ENCODE data around the gene ZSCAN25. TPM values are rescaled to one million over a fixed set of nuclear protein-coding genes. Genes with fewer than 3 reads are reported as not detected.

ZSCAN25 gene
- total RNA-seq, 3 donors from 2014 or later (not counting 1 experiment from before 2014, with no cell fraction given): 24.4 to 37.4 (median 27.8) TPM

DNA sequence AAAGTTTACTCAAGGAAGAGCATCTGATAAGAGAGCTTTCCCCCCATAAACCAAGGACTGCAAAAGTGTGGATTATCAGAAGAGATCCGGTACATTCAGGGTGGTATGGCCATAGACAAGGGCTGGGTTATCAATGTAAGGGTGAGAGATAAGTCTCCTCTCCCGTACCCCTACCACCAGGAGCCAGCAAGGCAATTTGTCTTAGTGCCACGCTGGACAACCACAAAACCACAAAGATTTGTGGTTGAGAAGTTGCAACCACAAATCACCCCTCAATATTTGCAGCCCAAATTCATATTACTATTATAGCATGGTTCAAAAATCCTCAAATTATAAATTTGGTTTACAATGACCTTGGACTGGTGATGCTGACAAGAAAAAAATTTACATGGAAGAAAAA is 2.3 kb upstream of the ZSCAN25 start:
- Mint-ChIP-seq H3K9me3 (no peaks in the 10 kb centered on the region), H3K27me3 (ENCODE audit: low read depth in 2 of 2) (peaks cover 0 to 2% of the 10 kb centered on the region in 2 donors), H3K4me3 (peak overlapping the region; percentile 64), H3K4me1 (peaks cover 30 to 45% of the 10 kb centered on the region in 2 donors), H3K27ac (peak overlapping the region in 1 of 2 donors; percentile 44), H3K36me3 (no peaks in the 10 kb centered on the region)
- no peak for ATAC-seq
- no peaks in the 10 kb centered on the region for H3K27me3 ChIP-seq (ENCODE audit: control insufficient read depth, insufficient read depth, low read length)
- TF ChIP-seq, protein P1, sequence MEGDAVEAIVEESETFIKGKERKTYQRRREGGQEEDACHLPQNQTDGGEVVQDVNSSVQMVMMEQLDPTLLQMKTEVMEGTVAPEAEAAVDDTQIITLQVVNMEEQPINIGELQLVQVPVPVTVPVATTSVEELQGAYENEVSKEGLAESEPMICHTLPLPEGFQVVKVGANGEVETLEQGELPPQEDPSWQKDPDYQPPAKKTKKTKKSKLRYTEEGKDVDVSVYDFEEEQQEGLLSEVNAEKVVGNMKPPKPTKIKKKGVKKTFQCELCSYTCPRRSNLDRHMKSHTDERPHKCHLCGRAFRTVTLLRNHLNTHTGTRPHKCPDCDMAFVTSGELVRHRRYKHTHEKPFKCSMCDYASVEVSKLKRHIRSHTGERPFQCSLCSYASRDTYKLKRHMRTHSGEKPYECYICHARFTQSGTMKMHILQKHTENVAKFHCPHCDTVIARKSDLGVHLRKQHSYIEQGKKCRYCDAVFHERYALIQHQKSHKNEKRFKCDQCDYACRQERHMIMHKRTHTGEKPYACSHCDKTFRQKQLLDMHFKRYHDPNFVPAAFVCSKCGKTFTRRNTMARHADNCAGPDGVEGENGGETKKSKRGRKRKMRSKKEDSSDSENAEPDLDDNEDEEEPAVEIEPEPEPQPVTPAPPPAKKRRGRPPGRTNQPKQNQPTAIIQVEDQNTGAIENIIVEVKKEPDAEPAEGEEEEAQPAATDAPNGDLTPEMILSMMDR (IDR thresholded peaks at IDR 0.05): no peak
- intact Hi-C loops (cut with micrococcal nuclease): no loop called here
- 0% methylated on average over 1 of the region's 3 CpGs for WGBS (ENCODE audit: insufficient coverage)
- peaks cover 17% of the 10 kb centered on the region for H3K4me1 ChIP-seq (ENCODE audit: control insufficient read depth, insufficient read depth, low read length)
- H3K4me3 ChIP-seq (ENCODE audit: low read length): no peak overlapping the region
- no peak for DNase-seq
- no peak overlapping the region for H3K27ac ChIP-seq (ENCODE audit: low read length)
- H3K36me3 ChIP-seq (ENCODE audit: control insufficient read depth, insufficient read depth, low read length): peaks cover 12% of the 10 kb centered on the region
- H3K9me3 ChIP-seq (ENCODE audit: control insufficient read depth, insufficient read depth, low read length): no peaks in the 10 kb centered on the region

DNA sequence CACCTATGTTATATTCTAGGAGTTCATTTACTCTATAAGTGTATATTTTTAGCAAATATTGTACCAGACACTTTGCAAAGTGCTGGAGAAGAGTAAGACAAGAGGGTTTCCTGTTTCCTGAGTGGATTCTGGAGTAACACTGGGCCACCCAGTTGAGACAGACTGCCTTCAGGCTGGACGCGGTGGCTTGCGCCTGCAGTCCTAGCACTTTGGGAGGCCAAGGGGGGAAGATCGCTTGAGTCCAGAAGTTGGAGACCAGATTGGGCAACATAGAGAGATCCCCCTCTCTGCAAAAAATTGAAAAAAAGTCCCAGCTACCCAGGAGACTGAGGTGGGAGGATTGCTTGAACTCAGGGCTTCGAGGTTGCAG is 772 bp upstream of the ZSCAN25 start:
- H3K9me3 ChIP-seq (ENCODE audit: control insufficient read depth, insufficient read depth, low read length): no peaks in the 10 kb centered on the region
- no peaks in the 10 kb centered on the region for H3K36me3 Mint-ChIP-seq
- DNase-seq (no peak), ATAC-seq (no peak)
- H3K27ac Mint-ChIP-seq: peak overlapping the region; percentile 90 to 96
- H3K4me3 ChIP-seq (ENCODE audit: low read length): peak overlapping the region; percentile 80
- H3K27me3 ChIP-seq (ENCODE audit: control insufficient read depth, insufficient read depth, low read length): no peaks in the 10 kb centered on the region
- no peaks in the 10 kb centered on the region for H3K9me3 Mint-ChIP-seq
- H3K4me3 Mint-ChIP-seq: peak overlapping the region; percentile 94
- peak overlapping the region; percentile 76 for H3K27ac ChIP-seq (ENCODE audit: low read length)
- intact Hi-C loops (cut with micrococcal nuclease): loop anchor here (2.0 to 5.0 kb wide), 2 partner anchors 57 to 114 kb away; partner anchors contain the start of genes ZKSCAN5, ZNF394 and ZNF655
- H3K4me1 ChIP-seq (ENCODE audit: control insufficient read depth, insufficient read depth, low read length): peaks cover 17% of the 10 kb centered on the region
- peaks cover 24% of the 10 kb centered on the region for H3K36me3 ChIP-seq (ENCODE audit: control insufficient read depth, insufficient read depth, low read length)
- no peaks in the 10 kb centered on the region for H3K27me3 Mint-ChIP-seq (ENCODE audit: low read depth in 2 of 2)
- WGBS (ENCODE audit: insufficient coverage): 95% methylated on average over 5 of the region's 5 CpGs
- TF ChIP-seq, protein P1 (IDR thresholded peaks at IDR 0.05): no peak
- H3K4me1 Mint-ChIP-seq: peaks cover 30 to 49% of the 10 kb centered on the region in 2 donors

DNA sequence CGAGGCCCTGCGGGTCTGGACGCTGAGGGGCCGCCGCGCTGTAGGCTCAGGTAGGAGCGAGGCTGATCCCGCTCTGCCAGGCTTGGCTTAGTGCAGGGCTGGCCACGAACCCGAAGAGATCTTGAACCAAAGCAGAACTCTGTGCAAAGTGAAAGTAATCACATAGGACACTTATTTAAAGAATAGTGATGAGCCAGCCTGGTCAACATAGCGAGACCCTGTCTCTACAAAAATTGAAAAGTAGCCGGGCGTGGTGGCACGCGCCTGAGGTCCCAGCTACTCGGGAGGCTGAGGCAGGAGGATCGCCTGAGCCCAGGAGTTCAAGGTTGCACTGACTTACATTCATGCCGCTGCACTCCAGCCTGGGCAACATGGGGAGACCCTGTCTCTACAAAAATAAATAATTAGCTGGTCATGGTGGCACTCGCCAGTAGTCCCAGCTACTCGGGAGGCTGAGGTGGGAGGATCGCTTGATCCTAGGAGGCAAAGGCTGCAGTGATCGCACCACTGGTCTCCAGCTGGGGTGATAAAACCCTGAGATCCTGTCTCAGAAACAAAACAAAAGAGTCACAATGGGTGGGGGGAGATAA is 541 bp downstream of the ZSCAN25 start:
- Mint-ChIP-seq H3K9me3 (no peaks in the 10 kb centered on the region), H3K4me1 (peaks cover 30 to 49% of the 10 kb centered on the region in 2 donors), H3K36me3 (no peaks in the 10 kb centered on the region), H3K27me3 (ENCODE audit: low read depth in 2 of 2) (no peaks in the 10 kb centered on the region), H3K27ac (peak overlapping the region; percentile 90 to 96), H3K4me3 (peak overlapping the region; percentile 94)
- H3K9me3 ChIP-seq (ENCODE audit: control insufficient read depth, insufficient read depth, low read length): no peaks in the 10 kb centered on the region
- ATAC-seq: no peak
- intact Hi-C loops (cut with micrococcal nuclease): loop anchor here (2.0 to 5.0 kb wide), 2 partner anchors 58 to 115 kb away; partner anchors contain the start of genes ZKSCAN5, ZNF394 and ZNF655
- 25% methylated on average over 22 of the region's 22 CpGs for WGBS (ENCODE audit: insufficient coverage)
- H3K36me3 ChIP-seq (ENCODE audit: control insufficient read depth, insufficient read depth, low read length): peaks cover 37% of the 10 kb centered on the region
- H3K27me3 ChIP-seq (ENCODE audit: control insufficient read depth, insufficient read depth, low read length): no peaks in the 10 kb centered on the region
- H3K4me3 ChIP-seq (ENCODE audit: low read length): peak overlapping the region; percentile 80
- H3K4me1 ChIP-seq (ENCODE audit: control insufficient read depth, insufficient read depth, low read length): peaks cover 17% of the 10 kb centered on the region
- H3K27ac ChIP-seq (ENCODE audit: low read length): peak overlapping the region; percentile 76
- TF ChIP-seq, protein P1 (IDR thresholded peaks at IDR 0.05): no peak
- DNase-seq: no peak
